Measurements from ENCODE around the gene SND1. TPM values are rescaled to one million over a fixed set of nuclear protein-coding genes. Genes with fewer than 3 reads are reported as not detected.

The SND1 gene
- total and polyA plus RNA-seq, 10 of the 15 experiments (the other 5 are each of a cell fraction or from before 2014, with no cell fraction given), result 52.4 to 270 (median 146) TPM

DNA sequence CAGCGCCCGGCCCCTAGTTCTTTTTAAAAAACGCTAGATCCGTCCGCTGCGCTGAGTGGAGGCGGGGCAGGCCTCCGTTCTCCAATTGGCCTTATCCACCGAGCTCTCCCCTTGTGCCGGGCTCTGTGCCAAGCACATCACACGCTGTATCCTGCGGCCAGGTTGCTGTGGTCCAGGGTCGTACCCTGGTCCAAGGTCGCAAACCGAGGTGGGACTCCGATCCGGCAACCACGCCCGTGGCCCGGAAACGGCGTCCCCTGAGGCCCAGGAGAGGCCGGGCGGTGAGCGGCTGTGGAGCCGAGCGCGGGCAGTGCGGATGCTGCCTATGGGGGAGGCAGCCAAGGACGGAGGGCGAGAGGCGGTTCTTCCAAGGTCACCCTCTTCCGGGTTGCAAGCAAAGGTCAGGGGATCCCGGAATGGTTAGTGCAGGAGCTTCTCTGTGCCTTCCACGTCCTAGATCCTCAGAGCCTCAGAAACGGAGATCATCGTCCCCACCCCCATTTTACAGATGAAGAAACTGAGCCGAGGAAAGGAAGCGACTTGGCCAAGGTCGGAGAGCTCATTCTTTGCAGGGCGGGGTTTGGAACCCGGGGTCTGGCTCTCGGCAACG is 451.6 kb downstream of the SND1 start:
- H3K79me2 ChIP-seq (ENCODE audit: control insufficient read depth, insufficient read depth, low read length), result no peaks in the 10 kb centered on the region
- POLR2A ChIA-PET, result no interaction called here
- SMC1A ChIA-PET (ENCODE audit: uncharacterized antibody, unreplicated experiment), result interaction anchor here (0.6 to 1.9 kb wide), 6 partner anchors 14 to 346 kb away, joined by 3 to 4 read pairs (median 3); no protein-coding TSS in a partner anchor
- RAD21 ChIA-PET (ENCODE audit: unreplicated experiment), result interaction anchor here (1.1 to 1.9 kb wide), 2 partner anchors 67 to 106 kb away, joined by 4 to 5 read pairs; no protein-coding TSS in a partner anchor
- no peak for TF ChIP-seq MEF2A (IDR thresholded peaks at IDR 0.05; ENCODE audit: insufficient read depth, low read depth, low read length)
- TF ChIP-seq, protein P1, sequence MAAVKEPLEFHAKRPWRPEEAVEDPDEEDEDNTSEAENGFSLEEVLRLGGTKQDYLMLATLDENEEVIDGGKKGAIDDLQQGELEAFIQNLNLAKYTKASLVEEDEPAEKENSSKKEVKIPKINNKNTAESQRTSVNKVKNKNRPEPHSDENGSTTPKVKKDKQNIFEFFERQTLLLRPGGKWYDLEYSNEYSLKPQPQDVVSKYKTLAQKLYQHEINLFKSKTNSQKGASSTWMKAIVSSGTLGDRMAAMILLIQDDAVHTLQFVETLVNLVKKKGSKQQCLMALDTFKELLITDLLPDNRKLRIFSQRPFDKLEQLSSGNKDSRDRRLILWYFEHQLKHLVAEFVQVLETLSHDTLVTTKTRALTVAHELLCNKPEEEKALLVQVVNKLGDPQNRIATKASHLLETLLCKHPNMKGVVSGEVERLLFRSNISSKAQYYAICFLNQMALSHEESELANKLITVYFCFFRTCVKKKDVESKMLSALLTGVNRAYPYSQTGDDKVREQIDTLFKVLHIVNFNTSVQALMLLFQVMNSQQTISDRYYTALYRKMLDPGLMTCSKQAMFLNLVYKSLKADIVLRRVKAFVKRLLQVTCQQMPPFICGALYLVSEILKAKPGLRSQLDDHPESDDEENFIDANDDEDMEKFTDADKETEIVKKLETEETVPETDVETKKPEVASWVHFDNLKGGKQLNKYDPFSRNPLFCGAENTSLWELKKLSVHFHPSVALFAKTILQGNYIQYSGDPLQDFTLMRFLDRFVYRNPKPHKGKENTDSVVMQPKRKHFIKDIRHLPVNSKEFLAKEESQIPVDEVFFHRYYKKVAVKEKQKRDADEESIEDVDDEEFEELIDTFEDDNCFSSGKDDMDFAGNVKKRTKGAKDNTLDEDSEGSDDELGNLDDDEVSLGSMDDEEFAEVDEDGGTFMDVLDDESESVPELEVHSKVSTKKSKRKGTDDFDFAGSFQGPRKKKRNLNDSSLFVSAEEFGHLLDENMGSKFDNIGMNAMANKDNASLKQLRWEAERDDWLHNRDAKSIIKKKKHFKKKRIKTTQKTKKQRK (IDR thresholded peaks at IDR 0.05; ENCODE audit: low read depth, low read length), result no peak
- TF ChIP-seq CREB1 (IDR thresholded peaks at IDR 0.05; ENCODE audit: low read depth), result 0 out of 2 replicates have a peak, but pooled peaks have one; percentile 9
- TF ChIP-seq NR2F1 (conservative IDR thresholded peaks at IDR 0.05), result peak; percentile 57; the same call in 1 of the 2 replicates
- peak; percentile 62; the same call in 1 of the 2 replicates for TF ChIP-seq ESRRA (IDR thresholded peaks at IDR 0.05; ENCODE audit: low read length)
- TF ChIP-seq SMAD1 (IDR thresholded peaks at IDR 0.05; ENCODE audit: low read depth, partially characterized antibody), result no peak
- TF ChIP-seq ZNF217 (IDR thresholded peaks at IDR 0.05), result peak; percentile 44; the same call in 1 of the 2 replicates
- TF ChIP-seq EGR1 (IDR thresholded peaks at IDR 0.05; ENCODE audit: borderline replicate concordance in 1 of 2, low read depth in 2 of 2, low read length in 2 of 2), result 0 out of 3 replicates have a peak, but pooled peaks of 1 of the 2 experiments have one; percentile 11
- peak; percentile 44; the same call in 1 of the 2 replicates for TF ChIP-seq POLR2A (IDR thresholded peaks at IDR 0.05; ENCODE audit: low read depth, low read length)
- TF ChIP-seq ETV6 (conservative IDR thresholded peaks at IDR 0.05 in 1 of 2, IDR thresholded peaks at IDR 0.05 in 1 of 2; ENCODE audit: borderline replicate concordance in 1 of 2, low read depth in 1 of 2), result peak in 1 of 2 experiments; percentile 22; a peak in 1 of 4 replicates
- peak overlapping the region; percentile 30; the same call in 1 of the 2 replicates for H3K9ac ChIP-seq (ENCODE audit: control insufficient read depth, insufficient read depth, low read length)
- FAIRE-seq, result peak; percentile 27
- peak overlapping the region; percentile 82 for H3K4me2 ChIP-seq (ENCODE audit: control insufficient read depth, insufficient read depth)
- no peaks in the 10 kb centered on the region for H3K36me3 ChIP-seq (ENCODE audit: control insufficient read depth in 2 of 2, insufficient read depth in 2 of 2, low read length in 1 of 2)
- CTCF ChIA-PET, result interaction anchor here (0.6 to 2.7 kb wide), 4 partner anchors 32 to 287 kb away, joined by 3 to 6 read pairs (median 4); no protein-coding TSS in a partner anchor
- 0 out of 2 replicates have a peak overlapping the region, but pooled peaks have one; percentile 5 for H2AFZ ChIP-seq (ENCODE audit: control insufficient read depth, low read depth, low read length)
- in situ Hi-C loops (cut with MboI) (no loop called here), intact Hi-C loops (cut with micrococcal nuclease; ENCODE audit: unreplicated experiment) (loop anchor here (1.0 kb wide), 1 partner anchor 33 kb away; no protein-coding TSS in a partner anchor)
- peak; percentile 68 for ATAC-seq
- no peaks in the 10 kb centered on the region for H3K9me3 ChIP-seq (replicated peaks; ENCODE audit: control insufficient read depth, insufficient read depth, low read length)
- H4K20me1 ChIP-seq (ENCODE audit: control insufficient read depth, insufficient read depth), result no peaks in the 10 kb centered on the region
- WGBS (ENCODE audit: insufficient coverage, insufficient replicate concordance, low lambda C conversion rate, missing lambda C conversion rate), result 29% methylated on average over 41 of the region's 44 CpGs
- peak overlapping the region; percentile 71 for H3K4me3 ChIP-seq
- no peak overlapping the region for H3K27ac ChIP-seq (ENCODE audit: control insufficient read depth, insufficient read depth)
- no TSS peak for BruUV-seq (replicated peaks)
- H3K4me1 ChIP-seq (ENCODE audit: control insufficient read depth, insufficient read depth, low read length), result peaks cover 7% of the 10 kb centered on the region
- no peak for DNase-seq (ENCODE audit: low read depth, low spot score)
- H3K27me3 ChIP-seq (replicated peaks in 1 of 2; ENCODE audit: control insufficient read depth in 2 of 2, insufficient read depth in 2 of 2, low read length in 1 of 2), result no peaks in the 10 kb centered on the region

Measured in GM12878 (cell line).